HepG2 (cell line): ENCODE results near the gene MNT. TPM values are rescaled to one million over a fixed set of nuclear protein-coding genes. Genes with fewer than 3 reads are reported as not detected.

Experiments
- FLYWCH1 ChIP-seq: sonication (generic); formaldehyde crosslinking; IDR thresholded peaks from 2 replicates; pipeline ENCODE4 v1.8.1; 2023; ENCODE audit warnings: mild to moderate bottlenecking, missing genetic modification reagents
- SMC3 ChIP-seq: IDR thresholded peaks from 2 replicates; pipeline ENCODE4 v1.6.1; 2011; ENCODE audit warnings: low read length, improper control_type of control experiment
- SYNCRIP ChIP-seq: fragments of 200-400 bp; formaldehyde crosslinking; IDR thresholded peaks from 2 replicates; pipeline ENCODE4 v1.6.1; 2018; ENCODE audit warnings: mild to moderate bottlenecking, low read depth, low read length; ENCODE audit not compliant: insufficient read depth
- TARDBP ChIP-seq: sonication (generic); formaldehyde crosslinking; IDR thresholded peaks from 2 replicates; pipeline ENCODE4 v1.8.0; 2022; ENCODE audit warnings: mild to moderate bottlenecking, missing genetic modification reagents
- XBP1 ChIP-seq: sonication (generic); formaldehyde crosslinking; IDR thresholded peaks from 2 replicates; pipeline ENCODE4 v1.5.0; 2020; ENCODE audit warnings: missing genetic modification reagents
- YY1 ChIP-seq: IDR thresholded peaks from 2 replicates; pipeline ENCODE4 v1.6.1; 2011; ENCODE audit warnings: low read length, low read depth, moderate library complexity, mild to moderate bottlenecking; ENCODE audit not compliant: insufficient read depth, insufficient replicate concordance
- ZFAT ChIP-seq: sonication (generic); formaldehyde crosslinking; conservative IDR thresholded peaks from 2 replicates; pipeline ENCODE4 v1.8.1; 2023; ENCODE audit warnings: missing genetic modification reagents, inconsistent platforms
- ZNF317 ChIP-seq: sonication (generic); formaldehyde crosslinking; IDR thresholded peaks from 2 replicates; pipeline ENCODE4 v1.5.0; 2020; ENCODE audit warnings: mild to moderate bottlenecking, missing genetic modification reagents
- ZNF337 ChIP-seq: sonication (generic); formaldehyde crosslinking; IDR thresholded peaks from 2 replicates; pipeline ENCODE4 v1.5.1; 2020; ENCODE audit warnings: missing genetic modification reagents, low read depth, mild to moderate bottlenecking, borderline replicate concordance
- ZNF501 ChIP-seq: sonication (generic); formaldehyde crosslinking; IDR thresholded peaks from 2 replicates; pipeline ENCODE4 v1.5.1; 2020; ENCODE audit warnings: mild to moderate bottlenecking, moderate library complexity, missing genetic modification reagents
- ZNF670 ChIP-seq: sonication (generic); formaldehyde crosslinking; IDR thresholded peaks from 2 replicates; pipeline ENCODE4 v1.8.0; 2022; ENCODE audit warnings: mild to moderate bottlenecking, missing genetic modification reagents, borderline replicate concordance
- ZNF776 ChIP-seq: sonication (generic); formaldehyde crosslinking; IDR thresholded peaks from 2 replicates; pipeline ENCODE4 v1.4.0; 2020; ENCODE audit warnings: mild to moderate bottlenecking, missing genetic modification reagents
- polyA plus RNA-seq, 8 experiments: library from polyadenylated mRNA; depleted of rRNA in 3 of 8; stranded (reverse) in 7 of 8; unstranded in 1 of 8; fragments of >200 nt; fragmentation: Illumina TruSeq in 4 of 8; extraction: Trizol in 4 of 8; gene quantifications; 2 replicates each; pipeline versions ENCODE4 v1.2.1 to v1.2.3, GENCODE V29; 2011 to 2016; ENCODE audit warnings: low read depth in 4 of 8, missing spikeins in 1 of 8, mixed read lengths in 1 of 8; ENCODE audit not compliant: insufficient read depth in 1 of 8
- total RNA-seq, 5 experiments: library from RNA; depleted of rRNA; stranded (reverse); fragments of >200 nt; fragmentation: Illumina TruSeq; extraction: Trizol; gene quantifications; 2 replicates each; pipeline ENCODE4 v1.2.3, GENCODE V29; 2016; ENCODE audit warnings: low read depth in 1 of 5
- TF ChIP-seq, protein P1 (sequence below): sonication (generic); formaldehyde crosslinking; IDR thresholded peaks from 2 replicates; pipeline ENCODE4 v1.5.0; 2020; ENCODE audit warnings: missing genetic modification reagents
- TF ChIP-seq, protein P2 (sequence below): sonication (generic); formaldehyde crosslinking; IDR thresholded peaks from 2 replicates; pipeline ENCODE4 v1.5.0; 2020; ENCODE audit warnings: mild to moderate bottlenecking, missing genetic modification reagents, moderate library complexity
- TF ChIP-seq, protein P3 (sequence below): sonication (generic); formaldehyde crosslinking; IDR thresholded peaks from 2 replicates; pipeline ENCODE4 v1.5.0; 2020; ENCODE audit warnings: mild to moderate bottlenecking, missing genetic modification reagents
- TF ChIP-seq, protein P4 (sequence below): sonication (generic); formaldehyde crosslinking; conservative IDR thresholded peaks from 2 replicates; pipeline ENCODE4 v1.8.0; 2022; ENCODE audit warnings: low read depth, missing genetic modification reagents
- TF ChIP-seq, protein P5 (sequence below): IDR thresholded peaks from 2 replicates; pipeline ENCODE4 v1.6.1; 2018; ENCODE audit warnings: missing genetic modification reagents
- TF ChIP-seq, protein P6 (sequence below): sonication (generic); formaldehyde crosslinking; conservative IDR thresholded peaks from 2 replicates; pipeline ENCODE4 v1.8.0; 2022; ENCODE audit warnings: missing genetic modification reagents

The MNT gene
- total and polyA plus RNA-seq, 2 of the 13 experiments (the other 11 are each of a cell fraction or from before 2014, with no cell fraction given) = 2.1 to 3.5 TPM

GRCh38 chr17:2336215-2336851 is 64.5 kb downstream of the MNT start, which contains the start of gene TSR1 (continued):
- TF ChIP-seq YY1 (peak; percentile 95), FLYWCH1 (CRISPR knock-in tag) (no peak), ZNF337 (CRISPR knock-in tag) (no peak; the same call in 1 of the 2 replicates), ZNF670 (peak; percentile 85; the same call in 1 of the 2 replicates), ZNF776 (CRISPR knock-in tag) (peak; percentile 77), SYNCRIP (no peak), SMC3 (no peak), ZFAT (no peak), TARDBP (peak; percentile 77), XBP1 (CRISPR knock-in tag) (peak; percentile 89), ZNF317 (CRISPR knock-in tag) (peak; percentile 78), ZNF501 (CRISPR knock-in tag) (peak; percentile 91)
- TF ChIP-seq, protein P1, sequence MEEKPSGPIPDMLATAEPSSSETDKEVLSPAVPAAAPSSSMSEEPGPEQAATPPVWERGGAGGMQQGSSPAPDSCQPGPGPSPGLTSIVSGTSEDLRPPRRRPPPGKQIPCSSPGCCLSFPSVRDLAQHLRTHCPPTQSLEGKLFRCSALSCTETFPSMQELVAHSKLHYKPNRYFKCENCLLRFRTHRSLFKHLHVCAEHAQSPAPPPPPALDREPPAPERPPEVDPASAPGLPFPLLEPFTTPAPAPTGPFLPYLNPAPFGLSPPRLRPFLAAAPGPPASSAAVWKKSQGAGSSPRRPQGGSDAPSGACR = peak; percentile 56; the same call in 1 of the 2 replicates
- TF ChIP-seq, protein P2, sequence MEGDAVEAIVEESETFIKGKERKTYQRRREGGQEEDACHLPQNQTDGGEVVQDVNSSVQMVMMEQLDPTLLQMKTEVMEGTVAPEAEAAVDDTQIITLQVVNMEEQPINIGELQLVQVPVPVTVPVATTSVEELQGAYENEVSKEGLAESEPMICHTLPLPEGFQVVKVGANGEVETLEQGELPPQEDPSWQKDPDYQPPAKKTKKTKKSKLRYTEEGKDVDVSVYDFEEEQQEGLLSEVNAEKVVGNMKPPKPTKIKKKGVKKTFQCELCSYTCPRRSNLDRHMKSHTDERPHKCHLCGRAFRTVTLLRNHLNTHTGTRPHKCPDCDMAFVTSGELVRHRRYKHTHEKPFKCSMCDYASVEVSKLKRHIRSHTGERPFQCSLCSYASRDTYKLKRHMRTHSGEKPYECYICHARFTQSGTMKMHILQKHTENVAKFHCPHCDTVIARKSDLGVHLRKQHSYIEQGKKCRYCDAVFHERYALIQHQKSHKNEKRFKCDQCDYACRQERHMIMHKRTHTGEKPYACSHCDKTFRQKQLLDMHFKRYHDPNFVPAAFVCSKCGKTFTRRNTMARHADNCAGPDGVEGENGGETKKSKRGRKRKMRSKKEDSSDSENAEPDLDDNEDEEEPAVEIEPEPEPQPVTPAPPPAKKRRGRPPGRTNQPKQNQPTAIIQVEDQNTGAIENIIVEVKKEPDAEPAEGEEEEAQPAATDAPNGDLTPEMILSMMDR (CRISPR knock-in tag) = peak; percentile 76
- TF ChIP-seq, protein P3, sequence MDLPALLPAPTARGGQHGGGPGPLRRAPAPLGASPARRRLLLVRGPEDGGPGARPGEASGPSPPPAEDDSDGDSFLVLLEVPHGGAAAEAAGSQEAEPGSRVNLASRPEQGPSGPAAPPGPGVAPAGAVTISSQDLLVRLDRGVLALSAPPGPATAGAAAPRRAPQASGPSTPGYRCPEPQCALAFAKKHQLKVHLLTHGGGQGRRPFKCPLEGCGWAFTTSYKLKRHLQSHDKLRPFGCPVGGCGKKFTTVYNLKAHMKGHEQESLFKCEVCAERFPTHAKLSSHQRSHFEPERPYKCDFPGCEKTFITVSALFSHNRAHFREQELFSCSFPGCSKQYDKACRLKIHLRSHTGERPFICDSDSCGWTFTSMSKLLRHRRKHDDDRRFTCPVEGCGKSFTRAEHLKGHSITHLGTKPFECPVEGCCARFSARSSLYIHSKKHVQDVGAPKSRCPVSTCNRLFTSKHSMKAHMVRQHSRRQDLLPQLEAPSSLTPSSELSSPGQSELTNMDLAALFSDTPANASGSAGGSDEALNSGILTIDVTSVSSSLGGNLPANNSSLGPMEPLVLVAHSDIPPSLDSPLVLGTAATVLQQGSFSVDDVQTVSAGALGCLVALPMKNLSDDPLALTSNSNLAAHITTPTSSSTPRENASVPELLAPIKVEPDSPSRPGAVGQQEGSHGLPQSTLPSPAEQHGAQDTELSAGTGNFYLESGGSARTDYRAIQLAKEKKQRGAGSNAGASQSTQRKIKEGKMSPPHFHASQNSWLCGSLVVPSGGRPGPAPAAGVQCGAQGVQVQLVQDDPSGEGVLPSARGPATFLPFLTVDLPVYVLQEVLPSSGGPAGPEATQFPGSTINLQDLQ = no peak
- TF ChIP-seq, protein P4, sequence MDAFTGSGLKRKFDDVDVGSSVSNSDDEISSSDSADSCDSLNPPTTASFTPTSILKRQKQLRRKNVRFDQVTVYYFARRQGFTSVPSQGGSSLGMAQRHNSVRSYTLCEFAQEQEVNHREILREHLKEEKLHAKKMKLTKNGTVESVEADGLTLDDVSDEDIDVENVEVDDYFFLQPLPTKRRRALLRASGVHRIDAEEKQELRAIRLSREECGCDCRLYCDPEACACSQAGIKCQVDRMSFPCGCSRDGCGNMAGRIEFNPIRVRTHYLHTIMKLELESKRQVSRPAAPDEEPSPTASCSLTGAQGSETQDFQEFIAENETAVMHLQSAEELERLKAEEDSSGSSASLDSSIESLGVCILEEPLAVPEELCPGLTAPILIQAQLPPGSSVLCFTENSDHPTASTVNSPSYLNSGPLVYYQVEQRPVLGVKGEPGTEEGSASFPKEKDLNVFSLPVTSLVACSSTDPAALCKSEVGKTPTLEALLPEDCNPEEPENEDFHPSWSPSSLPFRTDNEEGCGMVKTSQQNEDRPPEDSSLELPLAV (CRISPR knock-in tag) = 0 out of 2 replicates have a peak, but pooled peaks have one; percentile 28
- TF ChIP-seq, protein P5, sequence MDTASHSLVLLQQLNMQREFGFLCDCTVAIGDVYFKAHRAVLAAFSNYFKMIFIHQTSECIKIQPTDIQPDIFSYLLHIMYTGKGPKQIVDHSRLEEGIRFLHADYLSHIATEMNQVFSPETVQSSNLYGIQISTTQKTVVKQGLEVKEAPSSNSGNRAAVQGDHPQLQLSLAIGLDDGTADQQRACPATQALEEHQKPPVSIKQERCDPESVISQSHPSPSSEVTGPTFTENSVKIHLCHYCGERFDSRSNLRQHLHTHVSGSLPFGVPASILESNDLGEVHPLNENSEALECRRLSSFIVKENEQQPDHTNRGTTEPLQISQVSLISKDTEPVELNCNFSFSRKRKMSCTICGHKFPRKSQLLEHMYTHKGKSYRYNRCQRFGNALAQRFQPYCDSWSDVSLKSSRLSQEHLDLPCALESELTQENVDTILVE (CRISPR knock-in tag) = peak; percentile 68; the same call in 1 of the 2 replicates
- TF ChIP-seq, protein P6, sequence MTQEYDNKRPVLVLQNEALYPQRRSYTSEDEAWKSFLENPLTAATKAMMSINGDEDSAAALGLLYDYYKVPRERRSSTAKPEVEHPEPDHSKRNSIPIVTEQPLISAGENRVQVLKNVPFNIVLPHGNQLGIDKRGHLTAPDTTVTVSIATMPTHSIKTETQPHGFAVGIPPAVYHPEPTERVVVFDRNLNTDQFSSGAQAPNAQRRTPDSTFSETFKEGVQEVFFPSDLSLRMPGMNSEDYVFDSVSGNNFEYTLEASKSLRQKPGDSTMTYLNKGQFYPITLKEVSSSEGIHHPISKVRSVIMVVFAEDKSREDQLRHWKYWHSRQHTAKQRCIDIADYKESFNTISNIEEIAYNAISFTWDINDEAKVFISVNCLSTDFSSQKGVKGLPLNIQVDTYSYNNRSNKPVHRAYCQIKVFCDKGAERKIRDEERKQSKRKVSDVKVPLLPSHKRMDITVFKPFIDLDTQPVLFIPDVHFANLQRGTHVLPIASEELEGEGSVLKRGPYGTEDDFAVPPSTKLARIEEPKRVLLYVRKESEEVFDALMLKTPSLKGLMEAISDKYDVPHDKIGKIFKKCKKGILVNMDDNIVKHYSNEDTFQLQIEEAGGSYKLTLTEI (CRISPR knock-in tag) = no peak
